SHP77 treated with DMSO at 0.1 percent for 48 hours (cell line): Measurements from ENCODE around the gene EFCAB10.
"Not testable (repeated sequence)": the region's sequence is repeated elsewhere in the genome, so short reads cannot be mapped to it uniquely, and the experiment has no call there.

ENCODE experiments used
- DNase-seq: peaks from one replicate; lab custom pipeline; 2025; lab: John Stamatoyannopoulos, UW

Gene EFCAB10

DNA sequence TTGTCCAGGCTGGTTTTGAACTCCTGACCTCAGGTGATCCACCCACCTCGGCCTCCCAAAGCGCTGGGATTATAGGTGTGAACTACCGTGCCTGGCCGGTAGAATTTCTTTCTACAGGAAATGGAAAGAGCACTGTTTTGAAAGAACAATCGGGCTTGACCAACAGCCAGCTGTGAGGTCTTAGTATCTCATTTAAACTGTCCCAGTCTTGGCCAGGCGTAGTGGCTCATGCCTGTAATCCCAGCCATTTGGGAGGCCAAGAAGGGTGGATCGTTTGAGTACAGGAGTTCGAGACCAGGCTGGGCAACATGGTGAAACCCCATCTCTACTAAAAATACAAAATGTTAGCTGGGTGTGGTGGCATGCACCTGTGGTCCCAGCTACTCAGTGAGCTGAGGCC lies 17.8 kb upstream of the EFCAB10 start:
- DNase-seq = not testable (repeated sequence)

DNA sequence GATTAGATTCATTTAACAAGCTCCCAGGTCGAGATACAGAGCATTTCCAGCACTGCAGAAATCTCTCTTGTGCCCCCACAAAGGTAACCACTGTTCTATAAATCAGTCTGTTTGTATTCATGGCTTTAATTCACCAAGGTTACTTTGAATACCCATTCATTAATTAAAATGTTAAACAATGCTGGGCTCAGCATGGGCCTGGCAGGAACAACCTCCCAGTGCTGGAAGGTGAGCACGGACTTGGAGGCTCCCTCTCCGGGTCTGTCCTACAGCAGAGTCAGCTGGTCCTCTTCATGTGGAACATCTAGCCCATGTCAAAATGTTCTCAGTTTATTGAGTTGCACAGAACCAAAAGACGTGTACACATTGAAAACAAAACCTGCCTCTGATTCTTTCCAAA lies 15.6 kb upstream of the EFCAB10 start:
- no peak for DNase-seq

DNA sequence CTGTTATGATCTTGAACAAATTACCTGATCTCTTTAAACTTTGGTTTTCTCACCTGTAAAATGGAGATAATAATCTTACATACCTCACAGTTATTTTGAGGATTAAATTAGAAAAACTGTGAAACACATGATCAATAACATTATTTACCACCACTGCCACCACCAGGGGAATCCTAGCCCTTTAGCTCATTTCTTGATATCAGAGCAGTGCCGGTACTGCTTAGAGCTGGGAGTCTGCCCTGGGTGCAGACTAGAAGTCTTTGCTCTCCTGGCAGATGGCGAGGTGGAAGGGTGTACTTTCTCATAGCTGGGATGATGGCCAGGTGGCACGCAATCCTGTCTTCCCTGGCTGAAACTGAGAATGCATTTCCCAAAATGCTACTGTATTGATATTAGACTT lies 12.7 kb upstream of the EFCAB10 start:
- DNase-seq = peak; percentile 32

DNA sequence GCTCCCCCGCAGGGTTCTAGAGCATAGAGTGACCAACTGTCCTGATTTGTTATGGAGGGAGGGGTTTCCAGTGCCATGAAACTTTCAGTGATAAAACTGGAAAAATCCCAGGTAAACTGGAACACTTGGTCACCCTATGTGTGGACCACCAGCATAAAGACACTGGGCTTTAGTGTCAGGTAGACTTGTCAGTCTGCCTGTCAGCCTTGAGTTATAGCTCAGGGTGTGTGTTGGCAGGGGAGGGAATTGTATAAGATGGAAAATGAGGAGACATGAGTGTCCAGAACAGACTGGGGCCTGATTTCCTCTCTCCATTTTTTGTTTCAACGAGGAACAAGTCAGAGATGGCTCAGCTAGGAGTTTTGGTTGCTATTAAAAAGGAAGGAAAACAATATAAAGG lies 10.2 kb upstream of the EFCAB10 start:
- no peak for DNase-seq

DNA sequence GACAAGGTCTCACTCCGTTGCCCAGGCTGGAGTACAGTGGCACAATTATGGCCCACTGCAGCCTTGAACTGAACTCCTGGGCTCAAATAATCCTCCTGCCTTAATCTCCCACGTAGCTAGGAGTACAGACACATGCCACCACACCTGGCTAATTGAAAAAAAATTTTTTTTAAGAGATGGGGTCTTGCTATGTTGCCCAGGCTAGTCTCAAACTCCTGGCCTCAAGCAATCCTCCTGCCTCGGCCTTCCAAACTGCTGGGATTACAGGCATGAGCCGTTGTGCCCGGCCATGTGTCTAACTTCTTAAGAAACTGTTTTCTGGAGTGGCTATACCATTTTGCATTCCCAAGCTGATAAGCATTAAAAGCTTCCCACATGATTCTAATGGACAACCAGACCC lies 9.5 kb upstream of the EFCAB10 start:
- DNase-seq = no peak

- DNase-seq = peak; percentile 22
These were observed 8.2 kb upstream of the EFCAB10 start for GRCh38 chr7:105589356-105590077.

DNA sequence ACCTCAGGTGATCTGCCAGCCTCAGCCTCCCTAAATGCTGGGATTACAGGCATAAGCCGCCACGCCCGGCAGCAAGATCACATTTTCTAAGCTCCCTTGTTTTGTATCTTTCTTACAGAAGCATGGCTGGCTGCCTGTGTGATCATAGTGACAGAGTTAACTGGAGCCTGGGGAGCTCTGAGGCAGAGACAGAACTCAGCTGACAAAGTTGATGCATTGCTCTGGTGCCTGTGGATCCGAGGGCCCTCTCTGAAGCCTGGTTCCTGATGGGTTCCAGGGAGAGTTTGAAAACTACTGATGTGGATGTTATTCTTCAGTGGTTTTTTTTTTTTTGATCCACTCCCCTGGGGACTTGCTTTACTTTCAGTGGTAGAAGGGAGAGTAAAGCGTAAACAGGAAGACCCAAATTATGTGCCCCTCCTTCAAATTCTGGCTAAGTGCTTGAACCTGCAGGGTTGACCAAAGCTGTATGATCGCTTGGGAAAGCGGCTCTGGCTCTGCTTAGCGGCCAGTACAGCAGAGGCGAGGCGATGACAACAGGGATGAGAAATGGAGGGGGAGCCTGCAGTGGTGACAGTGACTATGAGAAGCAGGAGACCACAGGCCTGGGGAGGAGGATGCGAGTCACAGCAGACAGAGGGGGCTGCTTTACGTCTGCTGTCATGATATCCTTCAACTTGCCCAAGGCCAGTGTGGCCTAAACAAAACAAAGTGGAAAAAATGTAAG lies 6.8 kb upstream of the EFCAB10 start:
- no peak for DNase-seq

DNA sequence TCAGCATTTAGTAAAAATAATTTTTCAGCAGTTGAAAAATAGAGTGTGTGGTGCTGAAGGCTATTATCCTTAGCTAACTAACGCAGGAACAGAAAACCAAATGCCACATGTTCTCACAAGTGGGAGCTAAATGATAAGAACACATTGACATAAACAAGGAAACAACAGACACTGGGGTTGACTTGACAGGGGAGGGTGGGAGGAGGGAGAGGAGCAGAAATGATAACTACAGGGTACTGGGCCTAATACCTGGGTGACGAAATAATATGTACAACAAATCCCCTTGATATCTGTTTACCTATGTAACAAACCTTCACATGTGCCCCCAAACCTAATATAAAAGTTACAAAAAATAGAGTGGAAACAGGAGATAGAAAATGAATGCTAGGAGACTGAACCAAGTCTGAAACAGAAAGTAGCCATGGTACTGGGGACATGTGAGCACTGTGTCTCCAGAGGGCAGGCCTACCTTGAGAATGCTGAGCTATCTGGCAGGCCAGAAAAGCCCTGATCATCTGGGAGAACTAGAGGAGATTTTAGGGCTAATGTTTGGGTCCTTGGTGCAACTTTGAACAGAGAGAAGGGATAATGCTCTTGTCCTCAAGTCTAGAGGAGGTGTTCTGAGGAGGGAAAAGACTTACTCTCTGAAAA lies 4.7 kb upstream of the EFCAB10 start:
- DNase-seq = no peak

DNA sequence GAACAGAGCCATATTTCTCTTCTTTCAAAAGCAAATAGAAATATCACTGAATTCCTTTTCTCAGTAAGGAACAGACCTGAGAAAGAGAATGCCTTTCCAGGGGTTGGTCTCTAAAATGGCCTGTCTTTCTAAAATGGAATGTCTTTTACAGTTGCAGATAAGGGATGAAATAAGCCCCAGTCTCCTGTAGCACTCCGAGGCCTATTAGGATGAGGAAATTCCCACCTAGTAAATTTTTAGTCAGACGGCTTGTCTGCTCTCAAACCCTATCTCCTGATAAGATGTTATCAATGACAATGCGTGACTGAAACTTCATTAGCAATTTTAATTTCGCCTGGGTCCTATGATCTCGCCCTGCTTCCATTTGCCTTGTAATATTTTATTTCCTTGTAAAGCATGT lies 2.9 kb upstream of the EFCAB10 start:
- no peak for DNase-seq

- no peak for DNase-seq
These were observed 1.8 kb upstream of the EFCAB10 start for GRCh38 chr7:105583061-105583460.

DNA sequence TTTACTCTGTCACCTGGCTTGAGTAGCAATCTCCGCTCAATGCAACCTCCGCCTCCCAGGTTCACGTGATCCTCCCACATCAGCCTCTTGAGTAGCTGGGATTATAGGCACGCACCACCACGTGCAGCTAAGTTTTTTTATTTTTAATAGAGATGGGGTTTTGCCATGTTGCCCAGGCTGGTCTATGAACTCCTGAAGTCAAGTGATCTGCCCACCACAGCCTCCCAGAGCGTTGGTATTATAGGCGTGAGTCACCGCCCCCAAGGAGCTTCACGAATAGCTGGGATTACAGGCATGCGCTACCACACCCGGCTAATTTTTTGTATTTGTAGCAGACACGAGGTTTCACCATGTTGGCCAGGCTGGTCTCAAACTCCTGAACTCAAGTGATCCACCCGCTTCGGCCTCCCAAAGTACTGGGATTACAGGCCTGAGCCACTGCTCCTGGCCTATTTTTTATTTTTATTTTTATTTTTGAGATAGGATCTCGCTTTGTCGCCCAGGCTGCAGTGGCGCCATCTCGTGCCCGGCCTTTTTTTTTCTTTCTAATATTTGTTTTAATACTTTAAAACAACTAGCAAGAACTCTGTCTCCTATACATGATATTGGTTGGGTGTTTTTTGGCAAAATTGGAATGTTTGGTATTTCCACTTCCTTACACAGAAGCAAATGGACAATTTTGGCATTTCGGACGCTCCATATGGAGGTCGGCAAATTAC lies 1.1 kb downstream of the EFCAB10 start:
- DNase-seq = no peak

GRCh38 chr7:105578496-105578895 lies 2.8 kb downstream of the EFCAB10 start:
- DNase-seq = no peak

DNA sequence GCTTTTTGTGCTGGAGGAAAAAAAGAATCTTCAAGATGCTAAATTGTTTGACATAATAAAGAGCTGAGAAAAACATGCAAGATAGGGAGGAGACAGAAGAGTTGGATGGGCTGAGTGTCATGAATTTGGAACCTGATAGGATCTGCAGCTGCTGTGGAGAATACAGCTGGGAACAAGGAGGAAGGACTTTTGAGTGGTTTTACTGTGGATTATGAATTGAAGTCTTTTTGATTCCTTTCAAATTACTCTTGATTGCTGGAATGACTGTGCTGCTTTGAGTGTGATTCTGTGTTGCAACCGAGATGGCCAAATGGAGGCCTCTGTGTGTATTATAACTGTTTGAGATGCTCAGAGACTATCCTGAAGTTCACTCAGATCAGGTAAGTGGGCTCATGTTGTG lies 4.0 kb downstream of the EFCAB10 start:
- DNase-seq = no peak

GRCh38 chr7:105571891-105572290 lies 9.4 kb downstream of the EFCAB10 start:
- no peak for DNase-seq

DNA sequence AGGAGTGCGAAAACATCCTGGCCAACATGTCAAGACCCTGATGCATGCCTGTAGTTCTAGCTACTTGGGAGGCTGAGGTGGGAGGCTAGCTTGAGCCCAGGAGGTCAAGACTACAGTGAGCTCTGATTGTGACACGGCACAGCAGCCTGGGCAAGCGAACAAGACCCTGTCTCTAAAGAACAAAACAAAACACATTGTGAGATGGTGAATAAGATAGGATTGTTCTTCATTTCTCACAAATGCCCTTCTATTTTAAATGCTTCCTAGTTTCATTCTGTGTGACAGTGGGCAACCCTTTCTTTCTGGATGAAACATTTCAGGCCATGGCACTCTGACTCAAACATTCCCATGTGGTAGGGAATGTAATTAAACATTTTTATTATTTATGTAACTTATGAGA lies 13.5 kb downstream of the EFCAB10 start:
- DNase-seq = no peak

DNA sequence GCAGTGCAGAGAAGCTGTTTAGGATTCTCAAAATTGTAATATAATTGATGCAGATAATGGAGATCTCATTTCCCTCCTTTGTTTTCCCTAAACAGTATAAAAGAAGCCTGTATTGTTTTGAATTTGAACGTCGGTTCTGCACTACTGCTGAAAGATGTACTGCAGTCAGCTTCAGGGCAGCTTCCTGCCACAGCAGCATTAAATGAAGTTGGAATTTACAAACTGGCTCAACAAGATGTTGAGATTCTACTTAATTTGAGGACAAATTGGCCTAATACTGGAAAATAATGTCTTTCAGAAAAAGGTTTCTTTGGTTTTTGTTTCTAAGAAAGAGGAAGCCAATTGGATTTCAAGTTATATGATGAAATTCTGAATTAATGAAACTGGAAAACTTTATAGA lies 14.3 kb downstream of the EFCAB10 start:
- no peak for DNase-seq

- DNase-seq = no peak
These were observed 16.1 kb downstream of the EFCAB10 start for GRCh38 chr7:105565190-105565589.

GRCh38 chr7:105559926-105560325 lies 21.4 kb downstream of the EFCAB10 start:
- no peak for DNase-seq

DNA sequence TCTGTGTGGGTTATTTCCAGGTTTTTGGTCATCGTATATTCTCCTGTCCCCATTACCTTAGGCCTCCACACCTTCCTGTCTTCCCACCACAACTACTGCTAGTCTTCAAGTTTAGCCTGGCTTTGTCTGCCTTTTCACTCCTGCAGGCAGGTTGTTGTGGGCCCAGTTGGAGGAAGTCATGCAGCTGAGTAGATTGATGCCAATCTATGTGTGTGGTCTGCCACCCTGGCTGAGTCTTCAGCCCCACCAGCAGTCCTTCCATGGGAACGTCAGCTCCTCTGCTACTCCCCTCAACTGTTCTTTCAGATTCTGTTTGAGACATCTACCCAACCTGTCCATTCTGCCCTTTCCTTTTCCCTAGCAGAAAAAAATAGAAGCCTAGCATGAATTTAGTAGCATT lies 43.0 kb downstream of the EFCAB10 start:
- no peak for DNase-seq

DNA sequence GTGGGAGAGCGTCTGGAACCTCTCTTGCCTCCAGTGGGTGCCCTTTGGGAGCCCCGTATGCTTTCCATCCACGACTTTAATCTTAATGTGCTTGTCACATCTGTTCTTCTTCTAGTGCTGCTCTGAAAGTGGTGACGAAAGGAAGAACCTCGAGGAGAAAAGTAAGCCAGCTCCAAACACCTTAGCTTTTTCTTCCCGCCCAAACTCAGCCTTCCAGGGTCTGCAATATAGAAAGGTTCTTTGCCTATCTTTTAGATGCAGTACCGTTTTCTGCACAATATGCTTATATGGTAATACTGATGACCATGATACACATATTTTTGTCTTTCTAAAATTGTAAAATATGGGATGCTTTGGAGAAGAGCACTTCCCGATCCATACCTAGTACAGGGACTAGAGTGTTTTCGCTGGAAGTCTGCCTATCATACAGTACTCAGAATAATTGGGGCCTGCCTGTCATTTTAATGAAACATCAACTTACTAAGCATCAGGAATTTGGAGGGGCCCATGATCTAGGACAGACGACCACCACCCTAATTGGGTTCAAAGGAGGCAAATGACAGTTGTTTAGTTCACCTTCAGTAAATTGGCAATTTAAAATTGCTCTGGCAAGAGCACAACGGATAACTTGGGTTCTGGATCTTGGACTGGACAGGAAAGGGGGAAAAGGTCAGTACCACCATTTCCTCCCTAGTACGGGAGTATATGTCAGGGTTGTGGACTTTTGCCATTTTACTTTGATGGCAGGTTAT lies 48.4 kb downstream of the EFCAB10 start:
- no peak for DNase-seq

DNA sequence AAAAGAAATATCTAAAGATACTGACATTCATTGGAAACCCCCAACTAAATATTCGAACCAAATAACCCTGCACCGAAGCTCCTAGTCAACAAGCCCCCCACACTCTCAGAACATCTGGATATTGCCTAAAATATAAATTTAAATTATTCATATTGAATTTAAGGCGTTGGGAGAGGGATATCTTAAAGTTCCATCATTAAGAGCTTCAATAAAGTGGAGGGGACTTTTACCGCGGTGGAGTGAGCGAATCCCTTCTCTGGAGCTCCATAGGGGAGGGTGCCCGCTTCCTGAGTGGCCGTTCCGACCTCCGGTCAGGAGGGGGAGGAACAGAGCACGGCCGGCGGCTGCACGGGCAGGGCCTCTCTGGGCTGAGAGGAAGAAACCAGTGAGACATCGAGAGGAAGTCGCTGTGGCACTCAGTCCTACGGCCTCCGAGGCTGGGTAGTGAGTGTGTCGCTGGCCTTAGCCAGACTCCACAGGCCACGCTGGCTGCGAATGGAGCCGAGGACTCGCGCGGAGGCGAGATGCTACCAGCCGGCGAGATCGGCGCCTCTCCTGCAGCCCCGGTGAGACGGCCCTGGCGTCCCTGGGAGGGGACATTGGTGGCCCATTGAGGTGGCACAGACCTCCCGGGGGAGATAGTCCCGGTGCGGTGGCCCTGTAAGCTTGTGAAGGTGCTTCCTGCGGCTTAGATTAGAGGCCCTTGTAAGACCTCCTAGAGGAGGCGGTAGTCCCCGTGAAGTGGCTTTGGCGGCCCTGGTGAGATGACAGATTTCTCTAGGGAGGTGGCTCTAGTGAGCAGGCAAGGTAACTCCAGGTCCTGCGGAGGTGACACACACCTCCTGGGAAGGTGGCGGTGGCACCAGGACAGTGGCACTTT lies 49.3 kb downstream of the EFCAB10 start, which contains the start of gene RINT1:
TSS of gene RINT1 (plus strand) at position 410 of the 880 bp plus-strand sequence. CDS start at position 525, 115 bp downstream.
- peak; percentile 69 for DNase-seq
